ENCODE results near the gene CSNK1D. TPM values are rescaled to one million over a fixed set of nuclear protein-coding genes. Genes with fewer than 3 reads are reported as not detected.

The CSNK1D gene
- 100 to 1,000 TPM in 1 of 3 donors, 10 to 100 TPM in 2; 48.9 to 130 (median 55.9) TPM for polyA plus RNA-seq

DNA sequence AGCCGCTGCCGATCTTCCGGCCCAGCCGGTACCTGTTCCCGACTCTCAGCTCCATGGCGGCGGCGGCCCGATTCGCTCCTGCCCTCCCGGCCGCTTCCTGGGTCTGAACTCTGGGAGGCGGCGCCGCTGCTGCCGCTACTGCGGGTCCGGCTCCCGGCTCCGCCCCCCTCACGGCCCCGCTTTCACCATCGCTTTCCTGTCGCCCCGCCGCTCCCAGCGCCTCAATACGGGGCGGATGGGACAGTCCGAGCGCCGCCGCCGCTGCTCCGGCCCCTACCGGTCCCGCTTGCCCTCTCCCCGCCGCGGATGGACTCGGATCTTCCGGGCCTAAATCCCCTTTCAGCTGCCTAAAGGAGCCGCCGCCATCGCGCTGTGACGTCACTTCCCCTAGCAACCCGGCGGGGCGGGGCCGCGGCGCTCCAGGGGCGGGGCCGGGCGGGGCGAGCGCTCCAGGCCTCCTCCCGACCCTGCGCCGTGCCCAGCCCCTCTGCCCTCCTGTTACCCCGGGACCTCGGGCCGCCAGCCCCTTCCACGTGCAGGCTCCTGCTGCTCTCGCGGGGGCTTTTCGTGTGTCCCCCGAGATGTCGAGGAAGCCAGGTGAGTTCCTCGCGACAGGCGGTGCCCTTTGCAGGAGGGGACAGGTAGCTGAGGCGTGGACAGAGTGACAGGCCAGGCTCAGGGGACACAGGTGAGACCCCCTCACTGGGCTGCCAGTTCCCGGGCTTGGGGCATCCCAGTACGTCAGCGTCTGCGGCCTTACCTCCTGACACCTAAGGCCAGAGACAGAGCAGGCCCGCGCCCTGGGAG lies at the start of gene CSNK1D:
TSS of gene CSNK1D (minus strand) at position 374 of the 807 bp plus-strand sequence. CDS start at position 55, 319 bp downstream.
- H3K36me3 Mint-ChIP-seq, result peaks cover 5 to 27% (median 6%) of the 10 kb centered on the region in 3 donors
- peak within 1 kb of the TSS; percentile 91 to 100 (median 98) for H3K27ac Mint-ChIP-seq
- peak within 1 kb of the TSS; percentile 92 to 98 (median 95) for H3K4me3 Mint-ChIP-seq
- peak; percentile 90 to 92 (median 91) for DNase-seq
- no peaks in the 10 kb centered on the region for H3K9me3 Mint-ChIP-seq
- H3K27me3 Mint-ChIP-seq (ENCODE audit: low read depth in 3 of 3), result peaks cover 13 to 22% (median 16%) of the 10 kb centered on the region in 3 donors
- H3K4me1 Mint-ChIP-seq, result peaks cover 42 to 43% of the 10 kb centered on the region in 2 donors

DNA sequence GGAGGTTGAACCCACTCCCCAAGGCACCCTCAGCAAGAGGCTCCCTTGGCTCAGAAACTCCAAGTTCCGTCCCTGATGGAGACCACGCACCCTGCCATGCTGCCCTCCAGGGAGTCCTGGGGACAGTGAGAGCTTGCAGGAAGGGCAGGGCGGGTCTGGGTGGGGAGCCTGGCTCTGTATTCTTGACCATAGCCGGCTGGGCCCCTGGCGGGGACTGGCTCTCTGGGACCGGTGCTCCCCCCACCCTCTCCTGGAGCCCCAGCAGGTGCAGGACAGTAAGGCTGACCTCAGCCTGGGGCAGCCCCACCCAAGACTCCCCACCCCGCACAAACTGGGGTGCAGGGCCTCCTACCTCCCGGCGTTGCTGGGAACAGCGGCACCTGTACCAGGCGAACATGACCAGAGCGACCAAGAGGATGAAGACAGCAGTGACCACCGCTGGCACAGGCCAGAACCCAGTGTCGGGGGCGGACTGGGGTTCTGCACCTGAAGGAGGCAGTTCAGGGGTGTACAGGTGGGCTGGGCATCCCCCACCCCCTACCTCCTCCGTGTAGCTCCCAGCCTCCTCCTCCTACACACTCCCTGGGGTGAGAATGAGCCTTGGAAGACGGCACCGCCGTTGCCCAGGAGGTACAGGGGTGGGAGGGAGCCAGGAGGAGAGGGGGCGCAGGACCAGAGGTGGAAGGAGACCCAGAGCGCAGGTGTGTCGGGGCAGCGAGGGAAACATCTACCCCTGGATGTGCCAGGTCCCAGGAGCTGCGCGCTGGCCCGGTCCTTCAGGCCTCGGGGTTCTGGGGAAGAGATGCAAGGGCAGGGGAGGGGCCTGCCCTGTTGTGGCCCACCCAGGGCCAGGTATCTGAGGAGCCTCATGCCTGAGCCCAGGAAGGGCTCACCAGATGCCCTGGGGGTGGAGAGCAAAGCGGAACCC lies 49.3 kb upstream of the CSNK1D start:
- no peak overlapping the region for H3K27ac Mint-ChIP-seq
- H3K4me1 Mint-ChIP-seq, result peaks cover 5 to 6% of the 10 kb centered on the region in 2 donors
- DNase-seq, result no peak
- H3K27me3 Mint-ChIP-seq (ENCODE audit: low read depth in 3 of 3), result peaks cover 0 to 4% (median 4%) of the 10 kb centered on the region in 3 donors
- H3K9me3 Mint-ChIP-seq, result no peaks in the 10 kb centered on the region
- no peak overlapping the region for H3K4me3 Mint-ChIP-seq
- H3K36me3 Mint-ChIP-seq, result no peaks in the 10 kb centered on the region

DNA sequence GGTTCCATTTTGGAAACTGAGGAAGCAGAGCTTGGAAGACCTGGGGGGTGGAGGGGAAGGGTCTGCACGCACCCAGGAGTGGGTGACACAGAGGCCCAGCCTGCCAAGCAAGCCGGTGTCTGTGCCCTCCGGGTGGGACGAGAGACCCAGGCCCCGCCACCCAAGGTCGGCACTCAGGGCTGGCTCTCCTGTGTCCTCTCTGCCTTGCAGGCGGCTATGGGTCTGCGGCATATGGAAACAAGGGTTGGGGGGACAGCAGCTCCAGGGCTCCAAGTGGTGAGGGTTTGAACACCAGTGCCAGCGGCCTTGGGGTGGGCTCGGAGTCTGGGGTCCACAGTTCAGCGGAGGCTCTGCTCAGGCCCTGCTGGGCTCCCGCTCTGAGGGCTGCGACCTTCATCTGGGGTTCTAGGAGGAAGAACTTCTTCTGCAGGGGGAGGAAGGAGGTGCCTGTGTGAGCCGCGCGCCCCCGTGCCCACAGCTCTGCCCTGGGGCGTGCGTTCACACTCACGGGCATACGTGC lies 48.5 kb upstream of the CSNK1D start:
- Mint-ChIP-seq H3K27me3 (ENCODE audit: low read depth in 3 of 3) (peaks cover 0 to 8% (median 4%) of the 10 kb centered on the region in 3 donors), H3K36me3 (no peaks in the 10 kb centered on the region), H3K4me3 (no peak overlapping the region), H3K9me3 (no peaks in the 10 kb centered on the region), H3K4me1 (peaks cover 5 to 6% of the 10 kb centered on the region in 2 donors), H3K27ac (no peak overlapping the region)
- no peak for DNase-seq

DNA sequence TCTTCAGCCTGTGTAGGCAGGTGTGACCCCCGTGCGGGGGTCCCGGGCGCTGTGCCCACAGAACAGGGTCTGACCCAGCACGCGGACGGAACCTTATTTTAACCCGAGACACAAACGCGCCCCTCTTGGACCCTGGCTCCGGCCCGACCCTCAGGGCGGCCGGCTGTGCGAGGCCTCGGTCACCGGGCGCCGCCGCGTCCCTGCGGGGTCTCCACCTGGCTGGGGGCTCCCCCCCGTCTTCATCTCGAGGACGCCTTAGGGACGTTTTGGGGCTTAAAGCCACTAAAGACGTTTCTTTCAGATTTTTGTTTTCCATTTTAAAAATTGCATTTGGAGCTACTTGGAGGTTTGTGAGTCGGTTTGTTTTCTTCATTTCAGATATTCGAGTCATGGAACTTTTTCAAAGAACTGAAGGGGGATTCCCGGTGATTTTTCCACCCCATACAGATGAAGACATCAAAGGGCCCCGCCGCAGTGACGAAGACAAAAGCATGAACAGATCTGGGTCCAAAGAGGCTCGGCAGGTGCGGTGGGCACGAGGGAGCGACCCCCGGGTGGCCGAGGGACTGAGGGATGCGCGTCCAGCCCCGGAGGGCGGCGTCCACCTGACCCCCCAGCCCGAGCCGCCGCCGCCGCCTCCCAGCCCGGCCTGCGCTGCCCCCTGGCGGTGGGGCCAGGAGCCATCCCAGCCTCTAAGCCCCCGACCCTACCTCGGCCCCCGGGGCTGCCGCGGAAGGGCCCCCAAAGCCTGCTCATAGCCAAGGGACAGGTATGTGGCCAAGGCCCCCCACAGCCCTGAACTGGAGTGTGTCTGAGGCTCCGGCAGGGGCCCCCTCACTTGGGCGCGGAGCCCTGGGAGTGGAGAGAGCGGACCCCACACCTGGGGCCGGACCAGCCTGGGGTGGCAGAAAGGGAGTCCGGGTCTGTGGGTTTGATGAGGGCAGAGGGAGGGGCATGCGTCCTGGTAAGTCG lies 47.7 kb upstream of the CSNK1D start:
- Mint-ChIP-seq H3K4me1 (peaks cover 6 to 12% of the 10 kb centered on the region in 2 donors), H3K9me3 (no peaks in the 10 kb centered on the region), H3K27ac (peak overlapping the region in 5 of 6 donors; percentile 82 to 90 (median 88)), H3K36me3 (no peaks in the 10 kb centered on the region), H3K4me3 (peak overlapping the region in 4 of 5 donors; percentile 56 to 67 (median 65)), H3K27me3 (ENCODE audit: low read depth in 3 of 3) (peaks cover 0 to 14% (median 4%) of the 10 kb centered on the region in 3 donors)
- peak; percentile 69 to 72 (median 72) for DNase-seq

DNA sequence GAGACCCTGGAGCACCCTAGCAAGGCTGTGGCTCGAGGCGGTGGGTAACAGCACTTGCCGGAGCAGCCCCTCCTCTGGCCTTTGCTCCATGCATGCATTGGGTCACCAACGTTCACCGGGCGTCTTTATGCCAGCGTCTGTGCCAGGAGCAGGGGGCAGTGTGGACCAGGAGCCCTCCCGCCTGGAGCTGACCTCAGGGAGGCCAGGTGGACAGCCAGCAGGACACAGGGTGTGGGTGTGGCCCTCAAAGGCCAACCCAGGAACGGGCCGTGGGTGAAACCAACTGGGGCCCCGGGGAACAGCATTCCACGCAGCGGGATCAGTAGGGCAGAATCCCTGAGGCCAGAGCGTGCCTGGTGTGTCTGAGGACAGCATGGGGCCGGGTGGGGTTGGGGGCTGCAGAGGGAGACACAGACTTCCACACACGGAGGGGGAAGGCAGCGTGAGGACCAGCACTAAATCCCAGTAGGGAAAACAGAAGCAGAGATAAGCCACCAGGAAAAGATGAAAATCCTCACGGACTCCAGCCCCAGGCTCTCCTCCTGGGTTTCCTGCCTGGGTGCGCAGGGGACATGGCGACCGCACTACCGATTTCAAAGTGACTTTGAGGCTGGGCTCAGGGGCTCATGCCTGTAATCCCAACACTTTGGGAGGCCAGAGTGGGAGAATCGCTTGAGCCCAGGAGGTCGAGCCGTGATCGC lies 46.8 kb upstream of the CSNK1D start:
- Mint-ChIP-seq H3K27ac (peak overlapping the region in 2 of 6 donors; percentile 10 to 40), H3K4me3 (no peak overlapping the region)

DNA sequence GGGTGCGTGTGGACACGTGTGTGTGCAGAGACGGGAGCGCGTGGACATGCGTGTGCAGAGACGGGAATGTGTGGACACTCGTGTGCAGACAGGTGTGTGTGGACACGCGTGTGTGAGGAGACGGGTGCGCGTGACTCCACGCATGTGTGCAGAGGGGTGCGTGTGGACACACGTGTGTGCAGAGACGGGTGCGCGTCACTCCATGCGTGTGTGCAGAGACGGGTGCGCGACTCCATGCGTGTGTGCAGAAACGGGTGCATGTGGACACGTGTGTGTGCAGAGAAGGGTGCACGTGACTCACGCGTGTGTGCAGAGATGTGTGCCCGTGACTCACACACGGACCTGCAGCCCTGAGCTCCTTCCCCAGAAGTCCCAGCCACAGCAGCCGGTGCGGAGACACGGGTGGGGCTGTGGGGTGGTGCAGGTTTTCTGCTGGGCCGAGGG lies 46.1 kb upstream of the CSNK1D start:
- H3K9me3 Mint-ChIP-seq, result no peaks in the 10 kb centered on the region
- H3K27ac Mint-ChIP-seq, result peak overlapping the region in 1 of 6 donors; percentile 10
- H3K27me3 Mint-ChIP-seq (ENCODE audit: low read depth in 3 of 3), result peaks cover 5 to 21% (median 8%) of the 10 kb centered on the region in 3 donors
- no peak for DNase-seq
- peaks cover 0 to 3% (median 0%) of the 10 kb centered on the region in 3 donors for H3K36me3 Mint-ChIP-seq
- H3K4me3 Mint-ChIP-seq, result no peak overlapping the region
- H3K4me1 Mint-ChIP-seq, result peaks cover 15 to 24% of the 10 kb centered on the region in 2 donors

More for the DNA sequence above, 46.8 kb upstream of the CSNK1D start:
- Mint-ChIP-seq H3K9me3 (no peaks in the 10 kb centered on the region), H3K36me3 (peaks cover 0 to under 1% (median 0%) of the 10 kb centered on the region in 3 donors), H3K4me1 (peaks cover 12 to 21% of the 10 kb centered on the region in 2 donors), H3K27me3 (ENCODE audit: low read depth in 3 of 3) (peaks cover 5 to 23% (median 10%) of the 10 kb centered on the region in 3 donors)
- no peak for DNase-seq

DNA sequence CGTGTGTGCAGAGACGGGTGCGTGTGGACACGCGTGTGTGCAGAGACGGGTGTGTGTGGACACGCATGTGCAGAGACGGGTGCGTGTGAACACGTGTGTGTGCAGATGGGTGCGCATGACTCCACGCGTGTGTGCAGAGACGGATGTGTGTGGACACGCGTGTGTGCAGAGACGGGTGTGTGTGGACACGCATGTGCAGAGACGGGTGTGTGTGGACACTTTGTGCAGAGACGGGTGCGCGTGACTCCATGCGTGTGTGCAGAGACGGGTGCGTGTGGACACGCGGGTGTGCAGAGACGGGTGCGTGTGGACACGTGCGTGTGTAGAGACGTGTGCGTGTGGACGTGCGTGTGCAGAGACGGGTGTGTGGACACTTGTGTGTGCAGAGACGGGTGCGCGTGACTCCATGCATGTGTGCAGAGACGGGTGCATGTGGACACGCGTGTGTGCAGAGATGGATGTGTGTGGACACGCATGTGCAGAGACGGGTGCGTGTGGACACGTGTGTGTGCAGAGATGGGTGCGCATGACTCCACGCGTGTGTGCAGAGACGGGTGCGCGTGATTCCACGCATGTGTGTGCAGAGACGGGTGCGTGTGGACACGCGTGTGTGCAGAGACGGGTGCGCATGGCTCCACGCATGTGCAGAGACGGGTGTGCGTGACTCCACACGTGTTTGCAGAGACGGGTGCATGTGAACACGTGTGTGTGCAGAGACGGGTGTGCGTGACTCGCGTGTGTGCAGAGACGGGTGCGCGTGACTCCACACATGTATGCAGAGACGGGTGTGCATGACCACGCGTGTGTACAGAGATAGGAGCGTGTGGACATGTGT lies 45.5 kb upstream of the CSNK1D start:
- H3K27ac Mint-ChIP-seq, result no peak overlapping the region
- H3K9me3 Mint-ChIP-seq, result no peaks in the 10 kb centered on the region
- DNase-seq, result no peak
- H3K27me3 Mint-ChIP-seq (ENCODE audit: low read depth in 3 of 3), result peaks cover 5 to 23% (median 8%) of the 10 kb centered on the region in 3 donors
- H3K36me3 Mint-ChIP-seq, result peaks cover 0 to 4% (median 0%) of the 10 kb centered on the region in 3 donors
- no peak overlapping the region for H3K4me3 Mint-ChIP-seq
- peaks cover 15 to 24% of the 10 kb centered on the region in 2 donors for H3K4me1 Mint-ChIP-seq

DNA sequence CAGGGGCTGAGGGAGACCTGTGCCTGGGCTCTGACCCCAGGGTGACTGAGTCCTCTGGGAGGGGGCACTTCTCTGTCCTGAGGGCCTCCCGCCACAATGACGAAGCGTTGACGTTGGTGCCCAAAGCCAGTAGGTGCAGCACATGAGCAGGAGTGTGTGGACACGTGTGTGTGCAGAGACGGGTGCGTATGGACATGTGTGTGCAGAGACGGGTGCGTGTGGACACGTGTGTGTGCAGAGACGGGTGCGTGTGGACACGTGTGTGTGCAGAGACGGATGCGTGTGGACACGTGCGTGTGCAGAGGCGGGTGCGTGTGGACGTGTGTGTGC lies 44.6 kb upstream of the CSNK1D start:
- Mint-ChIP-seq H3K27me3 (ENCODE audit: low read depth in 3 of 3) (peaks cover 5 to 26% (median 8%) of the 10 kb centered on the region in 3 donors), H3K36me3 (peaks cover 0 to 11% (median 3%) of the 10 kb centered on the region in 3 donors), H3K4me3 (no peak overlapping the region), H3K4me1 (peaks cover 20 to 27% of the 10 kb centered on the region in 2 donors), H3K27ac (no peak overlapping the region), H3K9me3 (no peaks in the 10 kb centered on the region)
- no peak for DNase-seq

DNA sequence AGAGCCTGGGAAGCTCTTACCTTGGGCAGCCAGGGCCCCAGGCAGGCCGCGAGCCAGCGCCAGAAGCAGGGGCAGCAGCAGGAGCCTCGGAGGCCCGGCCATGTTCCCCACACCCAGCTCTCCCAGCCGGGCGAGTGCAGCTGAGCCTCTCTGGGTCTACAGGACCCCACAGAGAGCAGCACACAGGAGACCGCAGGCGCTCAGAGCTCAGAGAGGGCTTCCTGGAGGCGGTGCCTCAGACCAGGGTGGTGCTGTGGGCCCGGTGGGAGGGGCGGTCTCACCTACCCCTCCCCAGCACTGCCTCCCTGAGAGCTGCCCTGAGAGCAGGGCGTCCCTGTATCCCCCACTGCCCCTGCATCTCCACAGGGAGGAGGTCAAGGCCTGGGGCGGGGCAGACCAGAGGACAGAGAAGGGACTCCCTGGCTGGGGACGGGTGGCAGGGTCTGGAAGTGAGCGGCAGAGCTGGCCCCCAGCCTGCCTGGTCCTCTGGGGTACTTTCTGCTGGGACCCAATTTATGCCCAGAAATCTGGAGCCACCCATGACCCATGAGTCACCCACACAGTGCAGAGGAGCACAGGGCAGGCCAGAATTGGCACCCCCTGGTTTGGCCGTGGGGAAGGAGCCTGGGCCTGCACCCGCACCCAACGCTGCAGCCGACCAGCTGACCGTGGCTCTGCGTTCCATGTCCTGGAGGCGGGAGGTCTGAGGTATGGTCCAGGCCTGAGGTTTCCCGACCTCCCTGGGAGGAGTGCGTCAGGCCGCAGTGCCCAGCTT lies 44.1 kb upstream of the CSNK1D start, which contains the start of gene CD7:
TSS of gene CD7 (minus strand) at position 215 of the 775 bp plus-strand sequence. CDS start at position 102, 113 bp downstream.
- Mint-ChIP-seq H3K4me1 (peaks cover 20 to 27% of the 10 kb centered on the region in 2 donors), H3K4me3 (peak within 1 kb of the TSS in 3 of 5 donors; percentile 92 to 96 (median 92)), H3K27ac (peak within 1 kb of the TSS in 1 of 6 donors; percentile 93), H3K27me3 (ENCODE audit: low read depth in 3 of 3) (peaks cover 5 to 26% (median 8%) of the 10 kb centered on the region in 3 donors), H3K36me3 (peaks cover 0 to 11% (median 3%) of the 10 kb centered on the region in 3 donors), H3K9me3 (no peaks in the 10 kb centered on the region)
- DNase-seq, result peak; percentile 81 to 87 (median 83)

DNA sequence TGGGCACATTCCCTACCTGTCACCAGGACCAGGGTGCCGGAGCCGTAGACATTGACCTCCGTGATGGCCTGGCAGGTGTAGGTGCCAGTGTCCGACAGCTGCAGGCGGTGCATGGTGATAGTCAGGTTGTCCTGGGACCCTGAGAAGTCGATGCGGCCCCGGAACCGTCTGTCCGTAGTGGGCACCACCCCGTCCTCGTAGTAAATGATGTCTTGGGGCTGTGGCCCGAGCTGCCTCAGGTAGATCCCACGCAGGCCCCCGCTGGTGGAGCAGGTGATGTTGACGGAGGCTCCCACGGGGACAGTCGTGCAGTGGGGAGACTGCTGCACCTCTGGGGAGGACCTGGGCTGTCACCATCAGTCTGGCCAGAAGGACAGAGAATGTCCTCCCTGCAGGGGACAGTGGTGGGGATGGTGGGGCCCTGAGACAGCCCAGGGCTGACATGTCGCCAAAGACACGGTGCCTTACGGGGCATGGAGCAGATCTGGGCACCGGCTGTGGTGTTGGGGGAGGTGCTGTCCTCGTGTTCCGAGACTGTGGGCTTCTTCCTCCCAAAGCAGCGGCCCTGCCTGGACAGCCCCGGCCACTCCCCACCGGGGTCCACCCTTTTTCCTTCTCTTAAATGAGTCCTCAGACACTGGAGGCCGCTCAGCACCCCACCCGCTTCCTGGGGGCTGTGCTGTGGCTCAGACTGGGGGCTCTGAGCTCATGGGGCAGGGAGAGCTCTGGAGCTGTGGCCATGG lies 43.3 kb upstream of the CSNK1D start:
- Mint-ChIP-seq H3K27ac (peak overlapping the region in 1 of 6 donors; percentile 93), H3K27me3 (ENCODE audit: low read depth in 3 of 3) (peaks cover 5 to 26% (median 8%) of the 10 kb centered on the region in 3 donors), H3K36me3 (peaks cover 0 to 11% (median 3%) of the 10 kb centered on the region in 3 donors), H3K4me1 (peaks cover 20 to 27% of the 10 kb centered on the region in 2 donors), H3K4me3 (peak overlapping the region in 3 of 5 donors; percentile 92 to 96 (median 92)), H3K9me3 (no peaks in the 10 kb centered on the region)
- DNase-seq, result no peak

Data from immature natural killer cell (primary cell).